CD4-positive, alpha-beta T cell (primary cell): Measurements from ENCODE around the gene CZIB. TPM values are rescaled to one million over a fixed set of nuclear protein-coding genes. Genes with fewer than 3 reads are reported as not detected.

ENCODE experiments used
- ATAC-seq: fragments of 200-7000 bp; cut with Tn5 transposase; one replicate; pipeline ENCODE4 v1.10.0; 2022; ENCODE audit warnings: mild to moderate bottlenecking; ENCODE audit not compliant: poor library complexity
- CTCF ChIA-PET: fragments of 350-600 bp; sonication (Branson Sonifier 250); formaldehyde crosslinking; loops from one replicate; lab custom pipeline; 2021; ENCODE audit warnings: antibody characterized with exemption, inconsistent platforms; lab: Charles Lee
- POLR2A ChIA-PET: fragments of 350-600 bp; sonication (Branson Sonifier 250); formaldehyde crosslinking; loops from one replicate; lab custom pipeline; 2021; ENCODE audit warnings: antibody characterized with exemption, inconsistent platforms; lab: Charles Lee
- DNase-seq, 14 experiments: peaks; one replicate each; pipeline ENCODE4 v3.0.0-alpha.2; 2013 to 2020; ENCODE audit warnings: mixed read lengths in 2 of 14
- H3K27ac ChIP-seq, 2 donors: one replicate each; pipeline versions ENCODE4 v1.5.1 to v1.7.0; 2013; ENCODE audit warnings: low read length in 2 of 2, low read depth in 1 of 2, mild to moderate bottlenecking in 1 of 2
- H3K27me3 ChIP-seq, 2 experiments: 1 replicate in 1 of 2; 2 replicates in 1 of 2; pipeline versions ENCODE4 v1.6.1 to v1.7.0; 2013; ENCODE audit warnings: low read length in 2 of 2, control low read depth in 1 of 2, mild to moderate bottlenecking in 1 of 2, moderate library complexity in 1 of 2; ENCODE audit not compliant: insufficient read depth in 2 of 2, control insufficient read depth in 1 of 2
- H3K36me3 ChIP-seq: one replicate; pipeline ENCODE4 v1.6.1; 2013; ENCODE audit warnings: low read length, control low read depth; ENCODE audit not compliant: insufficient read depth
- H3K4me1 ChIP-seq: one replicate; pipeline ENCODE4 v1.6.1; 2013; ENCODE audit warnings: low read length, control low read depth; ENCODE audit not compliant: insufficient read depth
- H3K4me3 ChIP-seq: one replicate; pipeline ENCODE4 v1.5.1; 2013; ENCODE audit warnings: mild to moderate bottlenecking, low read length, moderate library complexity
- H3K9me3 ChIP-seq, 2 experiments: 1 replicate in 1 of 2; 2 replicates in 1 of 2; pipeline versions ENCODE4 v1.6.1 to v1.7.0; 2013; ENCODE audit warnings: low read length in 2 of 2, mild to moderate bottlenecking in 2 of 2, control low read depth in 1 of 2, moderate library complexity in 1 of 2; ENCODE audit not compliant: control insufficient read depth in 1 of 2, insufficient read depth in 1 of 2
- H3K27ac Mint-ChIP-seq: one replicate; pipeline ENCODE4 v1.8.0; 2020; ENCODE audit warnings: mixed read lengths
- H3K27me3 Mint-ChIP-seq: one replicate; pipeline ENCODE4 v1.8.0; 2021; ENCODE audit warnings: mixed read lengths
- H3K36me3 Mint-ChIP-seq: one replicate; pipeline ENCODE4 v1.8.0; 2021; ENCODE audit warnings: low read depth, mixed read lengths
- H3K4me1 Mint-ChIP-seq: one replicate; pipeline ENCODE4 v1.8.0; 2021; ENCODE audit warnings: low read depth, mixed read lengths
- H3K4me3 Mint-ChIP-seq: one replicate; pipeline ENCODE4 v1.8.0; 2020; ENCODE audit warnings: mild to moderate bottlenecking, mixed read lengths
- H3K9me3 Mint-ChIP-seq: one replicate; pipeline ENCODE4 v1.8.0; 2020; ENCODE audit warnings: mixed read lengths
- intact Hi-C, 2 experiments: fragments of 100-400 bp; cut with DNase I in 1 of 2; cut with micrococcal nuclease in 1 of 2; formaldehyde crosslinking; loops; one replicate each; pipeline versions ENCODE4 v1.15.1 to v1.9.0; 2023 to 2025; cut with DNase I, micrococcal nuclease
- total RNA-seq, 174 experiments: library from RNA in 2 of 174; stranded (reverse) in 2 of 174; gene quantifications; one replicate each; pipeline ENCODE4 v1.2.3 and lab custom pipeline; 2021 to 2026
- TF ChIP-seq, protein P1 (sequence below): fragments of 200-600 bp; IDR thresholded peaks from one replicate; pipeline ENCODE4 v1.8.0; 2022; ENCODE audit warnings: antibody characterized with exemption, mild to moderate bottlenecking

The CZIB gene
- total RNA-seq, 2 experiments from 2014 or later = 28.8 to 28.9 TPM

DNA sequence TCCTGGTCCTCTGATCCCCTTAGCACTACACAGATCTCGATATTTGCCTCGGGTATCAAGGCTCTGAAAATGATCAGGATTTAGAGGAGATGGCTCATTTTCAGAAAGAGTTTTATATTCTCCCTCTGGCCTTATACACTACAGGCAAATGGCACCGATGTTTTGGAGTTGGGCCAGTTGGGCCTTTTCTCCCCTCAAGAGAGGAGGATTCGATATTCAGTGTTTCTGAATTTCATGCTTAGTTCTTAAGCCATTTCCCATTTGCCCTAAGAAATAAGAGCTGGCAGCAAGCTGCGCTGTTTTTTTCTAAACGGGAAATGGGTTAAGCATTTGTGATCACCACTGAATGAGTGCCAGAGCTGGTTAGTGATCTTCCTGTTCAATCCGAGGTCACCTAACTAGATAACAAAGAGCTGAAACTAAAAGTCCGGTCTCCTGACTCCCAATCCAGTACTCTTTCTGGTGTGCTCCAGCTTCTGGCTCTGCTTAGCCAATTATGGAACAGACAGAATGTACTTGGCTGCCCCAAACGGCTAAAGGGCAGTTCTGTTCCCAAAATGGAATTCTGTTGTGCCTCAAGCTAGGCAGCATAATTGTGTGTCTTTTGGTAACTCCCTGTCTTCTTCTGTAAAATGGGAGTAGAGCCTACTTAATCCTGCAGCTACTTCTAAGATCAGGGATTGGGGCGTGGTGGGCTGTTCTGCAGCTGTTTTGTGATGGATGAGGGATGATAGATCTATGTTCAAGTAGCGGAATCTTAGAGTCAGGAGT is 25.0 kb downstream of the CZIB start:
- no peaks in the 10 kb centered on the region for H3K27me3 Mint-ChIP-seq
- no peaks in the 10 kb centered on the region for H3K9me3 ChIP-seq
- TF ChIP-seq, protein P1, sequence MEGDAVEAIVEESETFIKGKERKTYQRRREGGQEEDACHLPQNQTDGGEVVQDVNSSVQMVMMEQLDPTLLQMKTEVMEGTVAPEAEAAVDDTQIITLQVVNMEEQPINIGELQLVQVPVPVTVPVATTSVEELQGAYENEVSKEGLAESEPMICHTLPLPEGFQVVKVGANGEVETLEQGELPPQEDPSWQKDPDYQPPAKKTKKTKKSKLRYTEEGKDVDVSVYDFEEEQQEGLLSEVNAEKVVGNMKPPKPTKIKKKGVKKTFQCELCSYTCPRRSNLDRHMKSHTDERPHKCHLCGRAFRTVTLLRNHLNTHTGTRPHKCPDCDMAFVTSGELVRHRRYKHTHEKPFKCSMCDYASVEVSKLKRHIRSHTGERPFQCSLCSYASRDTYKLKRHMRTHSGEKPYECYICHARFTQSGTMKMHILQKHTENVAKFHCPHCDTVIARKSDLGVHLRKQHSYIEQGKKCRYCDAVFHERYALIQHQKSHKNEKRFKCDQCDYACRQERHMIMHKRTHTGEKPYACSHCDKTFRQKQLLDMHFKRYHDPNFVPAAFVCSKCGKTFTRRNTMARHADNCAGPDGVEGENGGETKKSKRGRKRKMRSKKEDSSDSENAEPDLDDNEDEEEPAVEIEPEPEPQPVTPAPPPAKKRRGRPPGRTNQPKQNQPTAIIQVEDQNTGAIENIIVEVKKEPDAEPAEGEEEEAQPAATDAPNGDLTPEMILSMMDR = no peak
- peaks cover 21% of the 10 kb centered on the region for H3K36me3 Mint-ChIP-seq
- no peak for ATAC-seq
- peak overlapping the region; percentile 82 for H3K4me3 Mint-ChIP-seq
- H3K36me3 ChIP-seq = no peaks in the 10 kb centered on the region
- H3K4me1 Mint-ChIP-seq = peaks cover 29% of the 10 kb centered on the region
- H3K27ac ChIP-seq = no peak overlapping the region
- H3K9me3 Mint-ChIP-seq = no peaks in the 10 kb centered on the region
- peak overlapping the region; percentile 93 for H3K27ac Mint-ChIP-seq
- CTCF ChIA-PET = interaction anchor here (3.0 kb wide), 1 partner anchor 13 kb away, joined by 10 read pairs; no protein-coding TSS in a partner anchor
- intact Hi-C loops = loop anchor here (1.0 to 10.0 kb wide), 5 partner anchors 25 to 1141 kb away; partner anchors contain the start of genes BTF3L4 (in 1 of the 2), CZIB (in 1 of the 2), MAGOH (in 1 of the 2) and TXNDC12 (in 1 of the 2)
- no peak for DNase-seq
- H3K4me1 ChIP-seq = peaks cover 25% of the 10 kb centered on the region
- no peak overlapping the region for H3K4me3 ChIP-seq
- POLR2A ChIA-PET = interaction anchor here (0.9 to 2.6 kb wide), 5 partner anchors 9 to 43 kb away, joined by 3 to 13 read pairs (median 5); partner anchors contain the start of genes CZIB and MAGOH
- no peaks in the 10 kb centered on the region for H3K27me3 ChIP-seq

DNA sequence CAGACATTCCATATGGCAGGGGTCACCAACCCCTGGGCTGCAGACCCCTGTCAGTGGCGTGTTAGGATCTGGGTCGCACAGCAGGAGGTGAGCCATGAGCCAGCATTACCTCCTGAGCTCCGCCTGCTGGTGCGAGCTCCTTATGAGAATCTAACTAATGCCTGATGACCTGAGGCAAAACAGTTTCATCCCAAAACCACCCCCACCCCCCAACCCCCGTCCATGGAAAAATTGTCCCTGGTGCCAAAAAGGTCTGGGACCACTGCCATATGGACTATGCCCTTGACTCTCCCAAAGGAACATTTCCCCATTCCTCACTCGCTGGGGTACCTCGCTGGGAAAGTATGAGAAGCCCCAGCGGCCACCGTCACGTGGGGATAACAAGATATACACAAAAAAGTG is 30.2 kb downstream of the CZIB start:
- no peaks in the 10 kb centered on the region for H3K4me1 Mint-ChIP-seq
- H3K4me3 Mint-ChIP-seq = no peak overlapping the region
- no peak overlapping the region for H3K27ac Mint-ChIP-seq
- no peak overlapping the region for H3K4me3 ChIP-seq
- intact Hi-C loops = loop anchor here in 1 of 2 experiments (5.0 to 10.0 kb wide), 3 partner anchors 175 to 1135 kb away; partner anchors contain the start of genes BTF3L4, ECHDC2 and TXNDC12
- ChIA-PET CTCF (no interaction called here), POLR2A (no interaction called here)
- H3K36me3 Mint-ChIP-seq = no peaks in the 10 kb centered on the region
- H3K9me3 Mint-ChIP-seq = no peaks in the 10 kb centered on the region
- H3K9me3 ChIP-seq = peaks cover 0 to 6% of the 10 kb centered on the region in 2 experiments
- H3K27me3 ChIP-seq = no peaks in the 10 kb centered on the region
- TF ChIP-seq, protein P1 = no peak
- H3K27ac ChIP-seq = no peak overlapping the region
- H3K27me3 Mint-ChIP-seq = no peaks in the 10 kb centered on the region
- DNase-seq = no peak
- ATAC-seq = no peak
- H3K4me1 ChIP-seq = no peaks in the 10 kb centered on the region
- no peaks in the 10 kb centered on the region for H3K36me3 ChIP-seq

DNA sequence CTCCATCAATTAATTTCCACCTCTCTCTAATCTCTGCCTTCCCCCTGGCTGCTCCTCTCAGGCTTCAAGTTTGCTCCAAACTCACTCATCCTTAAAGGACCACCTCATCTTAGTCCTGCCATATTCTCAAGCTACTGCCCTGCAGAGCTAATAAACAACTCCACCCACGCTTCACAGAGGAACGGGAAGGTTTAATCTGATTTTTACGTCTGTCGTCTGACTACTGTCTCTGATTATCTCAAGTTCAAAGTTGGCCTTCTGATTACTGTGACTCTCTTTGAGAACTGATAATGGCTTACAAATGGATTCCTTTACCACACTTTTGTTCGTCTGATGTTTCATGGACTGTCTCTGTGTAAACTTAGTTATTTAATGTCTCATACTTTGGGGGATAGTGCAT is 31.4 kb downstream of the CZIB start:
- Mint-ChIP-seq H3K4me1 (no peaks in the 10 kb centered on the region), H3K27ac (no peak overlapping the region), H3K4me3 (no peak overlapping the region), H3K9me3 (no peaks in the 10 kb centered on the region), H3K36me3 (no peaks in the 10 kb centered on the region), H3K27me3 (no peaks in the 10 kb centered on the region)
- no peak for DNase-seq
- ATAC-seq = no peak
- Histone ChIP-seq H3K4me1 (no peaks in the 10 kb centered on the region), H3K27ac (no peak overlapping the region), H3K9me3 (peaks cover 0 to 11% of the 10 kb centered on the region in 2 experiments), H3K27me3 (no peaks in the 10 kb centered on the region), H3K36me3 (no peaks in the 10 kb centered on the region), H3K4me3 (no peak overlapping the region)
- intact Hi-C loops = no loop called here
- POLR2A ChIA-PET = no interaction called here
- CTCF ChIA-PET = no interaction called here
- TF ChIP-seq, protein P1 = no peak
